Liver (tissue), 9 donors: ENCODE measurements around the gene LRCOL1. TPM values are rescaled to one million over a fixed set of nuclear protein-coding genes. Genes with fewer than 3 reads are reported as not detected.

Experiments
- DNase-seq: peaks from one replicate; pipeline ENCODE4 v3.0.0-alpha.2; 2017; ENCODE audit warnings: low spot score
- H3K27ac ChIP-seq, 2 donors: one replicate each; pipeline ENCODE4 v1.7.0; 2013; ENCODE audit warnings: inconsistent platforms in 2 of 2, low read length in 2 of 2, control low read depth in 1 of 2, low read depth in 1 of 2, mild to moderate bottlenecking in 1 of 2
- H3K27me3 ChIP-seq, 4 donors: one replicate each; pipeline versions ENCODE4 v1.6.1 to v1.7.0; 2013; ENCODE audit warnings: low read length in 3 of 4, inconsistent platforms in 1 of 4, mild to moderate bottlenecking in 1 of 4, moderate library complexity in 1 of 4; ENCODE audit not compliant: control insufficient read depth in 4 of 4, insufficient read depth in 4 of 4
- H3K36me3 ChIP-seq, 4 donors: one replicate each; pipeline versions ENCODE4 v1.6.1 to v1.7.0; 2013; ENCODE audit warnings: low read length in 3 of 4, mild to moderate bottlenecking in 3 of 4, low read depth in 1 of 4, moderate library complexity in 1 of 4; ENCODE audit not compliant: control insufficient read depth in 4 of 4, insufficient read depth in 3 of 4
- H3K4me1 ChIP-seq, 4 donors: one replicate each; pipeline versions ENCODE4 v1.6.1 to v1.7.0; 2013; ENCODE audit warnings: low read length in 3 of 4, mild to moderate bottlenecking in 3 of 4, moderate library complexity in 1 of 4; ENCODE audit not compliant: control insufficient read depth in 4 of 4, insufficient read depth in 4 of 4
- H3K4me3 ChIP-seq, 3 donors: one replicate each; pipeline versions ENCODE4 v1.6.1 to v1.7.0; 2013; ENCODE audit warnings: low read length in 3 of 3, control low read depth in 1 of 3, low read depth in 1 of 3, mild to moderate bottlenecking in 1 of 3
- H3K9ac ChIP-seq, 2 donors: one replicate each; pipeline ENCODE4 v1.7.0; 2013; ENCODE audit warnings: low read length in 2 of 2, mild to moderate bottlenecking in 2 of 2, moderate library complexity in 2 of 2, control low read depth in 1 of 2, low read depth in 1 of 2
- H3K9me3 ChIP-seq, 4 donors: one replicate each; pipeline versions ENCODE4 v1.6.1 to v1.7.0; 2013; ENCODE audit warnings: low read length in 3 of 4; ENCODE audit not compliant: control insufficient read depth in 4 of 4
- EGR1 ChIP-seq, 2 donors: IDR thresholded peaks; 2 replicates each; pipeline ENCODE4 v1.6.1; 2016 to 2018; ENCODE audit warnings: antibody characterized with exemption in 2 of 2, low read depth in 2 of 2
- FOXA1 ChIP-seq: IDR thresholded peaks from 2 replicates; pipeline ENCODE4 v1.6.1; 2016; ENCODE audit warnings: antibody characterized with exemption
- FOXA2 ChIP-seq: IDR thresholded peaks from 2 replicates; pipeline ENCODE4 v1.6.1; 2016; ENCODE audit warnings: antibody characterized with exemption
- HNF4A ChIP-seq, 2 donors: conservative IDR thresholded peaks; 2 replicates each; pipeline ENCODE4 v1.6.1; 2016; ENCODE audit warnings: antibody characterized with exemption in 2 of 2, mild to moderate bottlenecking in 2 of 2
- HNF4G ChIP-seq: IDR thresholded peaks from 2 replicates; pipeline ENCODE4 v1.6.1; 2016; ENCODE audit warnings: antibody characterized with exemption
- JUND ChIP-seq, 2 donors: IDR thresholded peaks; 2 replicates each; pipeline ENCODE4 v1.6.1; 2016; ENCODE audit warnings: antibody characterized with exemption in 2 of 2
- MAX ChIP-seq: IDR thresholded peaks from 2 replicates; pipeline ENCODE4 v1.6.1; 2016; ENCODE audit warnings: antibody characterized with exemption
- NR2F2 ChIP-seq: IDR thresholded peaks from 2 replicates; pipeline ENCODE4 v1.6.1; 2016; ENCODE audit warnings: antibody characterized with exemption
- RAD21 ChIP-seq, 2 donors: IDR thresholded peaks; 2 replicates each; pipeline ENCODE4 v1.6.1; 2016; ENCODE audit warnings: antibody characterized with exemption in 2 of 2, mild to moderate bottlenecking in 2 of 2
- SP1 ChIP-seq: IDR thresholded peaks from 2 replicates; pipeline ENCODE4 v1.6.1; 2018; ENCODE audit warnings: antibody characterized with exemption, mild to moderate bottlenecking
- TAF1 ChIP-seq: conservative IDR thresholded peaks from 2 replicates; pipeline ENCODE4 v1.6.1; 2016; ENCODE audit warnings: antibody characterized with exemption, mild to moderate bottlenecking
- YY1 ChIP-seq: IDR thresholded peaks from 2 replicates; pipeline ENCODE4 v1.6.1; 2016; ENCODE audit warnings: antibody characterized with exemption, mild to moderate bottlenecking
- WGBS: extraction: QIAGEN DNeasy Blood & Tissue Kit; methylation state at CpG from one replicate; pipeline ENCODE4 v1.1.7; 2013; 5-methylcytosine and 5-hydroxymethylcytosine counted together
- polyA plus RNA-seq, 2 donors: library from polyadenylated mRNA; stranded (reverse) in 1 of 2; unstranded in 1 of 2; fragments of 200-250 nt in 1 of 2; fragments of >200 nt in 1 of 2; fragmentation: Nextera tagmentation in 1 of 2; extraction: Ambion mirVana in 1 of 2; gene quantifications; one replicate each; pipeline versions ENCODE4 v1.2.1 to v1.2.3, GENCODE V29; 2013 to 2015
- total RNA-seq, 2 donors: library from RNA; depleted of rRNA; stranded (reverse); fragments of >200 nt; gene quantifications; one replicate each; pipeline ENCODE4 v1.2.3, GENCODE V29; 2014
- TF ChIP-seq, protein P1 (sequence below): IDR thresholded peaks from 2 replicates; pipeline ENCODE4 v1.6.1; 2016; ENCODE audit warnings: antibody characterized with exemption
- TF ChIP-seq, protein P2 (sequence below): IDR thresholded peaks from 2 replicates; pipeline ENCODE4 v1.6.1; 2016; ENCODE audit warnings: antibody characterized with exemption
- TF ChIP-seq, protein P3 (sequence below): fragments of 150-350 bp; IDR thresholded peaks from 2 replicates; pipeline ENCODE4 v1.5.1; 2017; ENCODE audit warnings: improper control_type of control experiment, low read depth, low read length; ENCODE audit not compliant: missing input control
- TF ChIP-seq, protein P4 (sequence below): IDR thresholded peaks from 2 replicates; pipeline ENCODE4 v1.6.1; 2016; ENCODE audit warnings: antibody characterized with exemption, mild to moderate bottlenecking
- donor health status: healthy.
- donor health status: healthy.
- donor health status: healthy.
- donor health status: healthy.
- donor health status: healthy.

Gene LRCOL1
- total and polyA plus RNA-seq, 4 donors = 2.6 to 40.7 (median 5.9) TPM; not detected in 1

GRCh38 chr12:132574271-132574996, 35.9 kb downstream of the LRCOL1 start:
- no peak overlapping the region for H3K4me3 ChIP-seq
- H3K4me1 ChIP-seq = no peaks in the 10 kb centered on the region

GRCh38 chr12:132572801-132573760, 37.3 kb downstream of the LRCOL1 start:
- Histone ChIP-seq H3K27ac (no peak overlapping the region), H3K27me3 (no peaks in the 10 kb centered on the region), H3K4me1 (no peaks in the 10 kb centered on the region), H3K36me3 (peaks cover 3 to 35% (median 14%) of the 10 kb centered on the region in 4 donors), H3K9ac (no peak overlapping the region), H3K4me3 (no peak overlapping the region), H3K9me3 (no peaks in the 10 kb centered on the region)
- WGBS = 94% methylated on average over 36 of the region's 36 CpGs
- no peak for DNase-seq
- TF ChIP-seq, protein P1, sequence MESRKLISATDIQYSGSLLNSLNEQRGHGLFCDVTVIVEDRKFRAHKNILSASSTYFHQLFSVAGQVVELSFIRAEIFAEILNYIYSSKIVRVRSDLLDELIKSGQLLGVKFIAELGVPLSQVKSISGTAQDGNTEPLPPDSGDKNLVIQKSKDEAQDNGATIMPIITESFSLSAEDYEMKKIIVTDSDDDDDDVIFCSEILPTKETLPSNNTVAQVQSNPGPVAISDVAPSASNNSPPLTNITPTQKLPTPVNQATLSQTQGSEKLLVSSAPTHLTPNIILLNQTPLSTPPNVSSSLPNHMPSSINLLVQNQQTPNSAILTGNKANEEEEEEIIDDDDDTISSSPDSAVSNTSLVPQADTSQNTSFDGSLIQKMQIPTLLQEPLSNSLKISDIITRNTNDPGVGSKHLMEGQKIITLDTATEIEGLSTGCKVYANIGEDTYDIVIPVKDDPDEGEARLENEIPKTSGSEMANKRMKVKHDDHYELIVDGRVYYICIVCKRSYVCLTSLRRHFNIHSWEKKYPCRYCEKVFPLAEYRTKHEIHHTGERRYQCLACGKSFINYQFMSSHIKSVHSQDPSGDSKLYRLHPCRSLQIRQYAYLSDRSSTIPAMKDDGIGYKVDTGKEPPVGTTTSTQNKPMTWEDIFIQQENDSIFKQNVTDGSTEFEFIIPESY = no peak
- TF ChIP-seq NR2F2 (no peak), JUND (IDR thresholded peaks at IDR 0.05) (no peak), SP1 (no peak), HNF4G (no peak), FOXA1 (no peak)
- TF ChIP-seq, protein P2, sequence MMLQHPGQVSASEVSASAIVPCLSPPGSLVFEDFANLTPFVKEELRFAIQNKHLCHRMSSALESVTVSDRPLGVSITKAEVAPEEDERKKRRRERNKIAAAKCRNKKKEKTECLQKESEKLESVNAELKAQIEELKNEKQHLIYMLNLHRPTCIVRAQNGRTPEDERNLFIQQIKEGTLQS = no peak
- TF ChIP-seq, protein P3, sequence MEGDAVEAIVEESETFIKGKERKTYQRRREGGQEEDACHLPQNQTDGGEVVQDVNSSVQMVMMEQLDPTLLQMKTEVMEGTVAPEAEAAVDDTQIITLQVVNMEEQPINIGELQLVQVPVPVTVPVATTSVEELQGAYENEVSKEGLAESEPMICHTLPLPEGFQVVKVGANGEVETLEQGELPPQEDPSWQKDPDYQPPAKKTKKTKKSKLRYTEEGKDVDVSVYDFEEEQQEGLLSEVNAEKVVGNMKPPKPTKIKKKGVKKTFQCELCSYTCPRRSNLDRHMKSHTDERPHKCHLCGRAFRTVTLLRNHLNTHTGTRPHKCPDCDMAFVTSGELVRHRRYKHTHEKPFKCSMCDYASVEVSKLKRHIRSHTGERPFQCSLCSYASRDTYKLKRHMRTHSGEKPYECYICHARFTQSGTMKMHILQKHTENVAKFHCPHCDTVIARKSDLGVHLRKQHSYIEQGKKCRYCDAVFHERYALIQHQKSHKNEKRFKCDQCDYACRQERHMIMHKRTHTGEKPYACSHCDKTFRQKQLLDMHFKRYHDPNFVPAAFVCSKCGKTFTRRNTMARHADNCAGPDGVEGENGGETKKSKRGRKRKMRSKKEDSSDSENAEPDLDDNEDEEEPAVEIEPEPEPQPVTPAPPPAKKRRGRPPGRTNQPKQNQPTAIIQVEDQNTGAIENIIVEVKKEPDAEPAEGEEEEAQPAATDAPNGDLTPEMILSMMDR = no peak

More at GRCh38 chr12:132574271-132574996, 35.9 kb downstream of the LRCOL1 start:
- no peak overlapping the region for H3K27ac ChIP-seq
- H3K36me3 ChIP-seq = peaks cover 4 to 46% (median 14%) of the 10 kb centered on the region in 4 donors
- no peak overlapping the region for H3K9ac ChIP-seq
- H3K27me3 ChIP-seq = no peaks in the 10 kb centered on the region
- H3K9me3 ChIP-seq = no peaks in the 10 kb centered on the region
- WGBS = 98% methylated on average over 39 of the region's 39 CpGs
- TF ChIP-seq YY1 (no peak), NR2F2 (no peak), FOXA2 (no peak), SP1 (no peak), HNF4A (conservative IDR thresholded peaks at IDR 0.05) (no peak), RAD21 (IDR thresholded peaks at IDR 0.05) (no peak), MAX (no peak), TAF1 (no peak), EGR1 (IDR thresholded peaks at IDR 0.05; ENCODE audit: low read depth in 2 of 2) (no peak)
- TF ChIP-seq, protein P4, sequence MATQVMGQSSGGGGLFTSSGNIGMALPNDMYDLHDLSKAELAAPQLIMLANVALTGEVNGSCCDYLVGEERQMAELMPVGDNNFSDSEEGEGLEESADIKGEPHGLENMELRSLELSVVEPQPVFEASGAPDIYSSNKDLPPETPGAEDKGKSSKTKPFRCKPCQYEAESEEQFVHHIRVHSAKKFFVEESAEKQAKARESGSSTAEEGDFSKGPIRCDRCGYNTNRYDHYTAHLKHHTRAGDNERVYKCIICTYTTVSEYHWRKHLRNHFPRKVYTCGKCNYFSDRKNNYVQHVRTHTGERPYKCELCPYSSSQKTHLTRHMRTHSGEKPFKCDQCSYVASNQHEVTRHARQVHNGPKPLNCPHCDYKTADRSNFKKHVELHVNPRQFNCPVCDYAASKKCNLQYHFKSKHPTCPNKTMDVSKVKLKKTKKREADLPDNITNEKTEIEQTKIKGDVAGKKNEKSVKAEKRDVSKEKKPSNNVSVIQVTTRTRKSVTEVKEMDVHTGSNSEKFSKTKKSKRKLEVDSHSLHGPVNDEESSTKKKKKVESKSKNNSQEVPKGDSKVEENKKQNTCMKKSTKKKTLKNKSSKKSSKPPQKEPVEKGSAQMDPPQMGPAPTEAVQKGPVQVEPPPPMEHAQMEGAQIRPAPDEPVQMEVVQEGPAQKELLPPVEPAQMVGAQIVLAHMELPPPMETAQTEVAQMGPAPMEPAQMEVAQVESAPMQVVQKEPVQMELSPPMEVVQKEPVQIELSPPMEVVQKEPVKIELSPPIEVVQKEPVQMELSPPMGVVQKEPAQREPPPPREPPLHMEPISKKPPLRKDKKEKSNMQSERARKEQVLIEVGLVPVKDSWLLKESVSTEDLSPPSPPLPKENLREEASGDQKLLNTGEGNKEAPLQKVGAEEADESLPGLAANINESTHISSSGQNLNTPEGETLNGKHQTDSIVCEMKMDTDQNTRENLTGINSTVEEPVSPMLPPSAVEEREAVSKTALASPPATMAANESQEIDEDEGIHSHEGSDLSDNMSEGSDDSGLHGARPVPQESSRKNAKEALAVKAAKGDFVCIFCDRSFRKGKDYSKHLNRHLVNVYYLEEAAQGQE = no peak
- TF ChIP-seq, protein P1 = no peak
- DNase-seq = no peak
